ENCODE measurements around the gene PSMD12. TPM values are rescaled to one million over a fixed set of nuclear protein-coding genes. Genes with fewer than 3 reads are reported as not detected.

The PSMD12 gene
- total RNA-seq, 1 experiment from 2014 or later, result 90.5 TPM

DNA sequence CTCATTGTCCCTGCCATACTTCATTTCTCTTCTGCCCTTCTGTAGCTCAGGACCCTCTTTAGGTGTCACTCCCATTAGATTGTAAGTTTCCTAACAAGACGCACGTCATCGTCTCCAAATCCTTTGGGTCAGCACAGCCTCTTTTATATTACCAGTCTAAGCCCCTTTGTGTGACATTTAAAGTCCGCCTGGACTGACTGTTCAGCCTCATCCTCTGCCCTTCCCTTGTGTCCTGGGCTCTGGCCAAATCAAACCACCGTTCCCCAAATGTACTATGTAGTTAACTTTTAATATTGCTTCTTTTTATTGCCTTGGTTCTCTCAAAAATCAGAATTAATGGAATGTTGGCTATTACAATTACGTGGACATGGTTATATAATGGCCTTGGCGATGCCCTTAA, 48.9 kb upstream of the PSMD12 start:
- no peak overlapping the region for H3K9ac ChIP-seq (ENCODE audit: extremely low read depth, insufficient read length, low read length)

More for the DNA sequence above, 48.9 kb upstream of the PSMD12 start:
- Histone ChIP-seq H3K23me2 (ENCODE audit: insufficient read length, low read depth, low read length, poor library complexity, severe bottlenecking) (no peaks in the 10 kb centered on the region), H4K8ac (replicated peaks; ENCODE audit: insufficient read length, low read depth, low read length) (no peak overlapping the region), H4K20me1 (ENCODE audit: control insufficient read depth, insufficient read depth, insufficient read length) (no peaks in the 10 kb centered on the region), H3K79me1 (ENCODE audit: insufficient read depth, low read depth, low read length, poor library complexity, severe bottlenecking) (peaks cover 17% of the 10 kb centered on the region), H2BK15ac (ENCODE audit: low read depth, low read length) (no peak overlapping the region), H3K14ac (ENCODE audit: insufficient read depth, low read length) (no peak overlapping the region), H3K4me2 (ENCODE audit: insufficient read depth, insufficient read length, low read length) (no peak overlapping the region), H3K27me3 (ENCODE audit: insufficient read depth, low read length) (no peaks in the 10 kb centered on the region), H4K91ac (ENCODE audit: insufficient read length, low read depth, low read length) (no peak overlapping the region), H2BK12ac (ENCODE audit: insufficient read length, low read depth, low read length) (no peak overlapping the region), H2BK120ac (ENCODE audit: low read depth, low read length, poor library complexity, severe bottlenecking) (no peak overlapping the region), H3K4ac (ENCODE audit: low read depth, low read length) (no peak overlapping the region), H3K23ac (ENCODE audit: insufficient read length, low read depth, low read length) (no peak overlapping the region), H3K56ac (ENCODE audit: insufficient read length, low read depth, low read length) (no peak overlapping the region), H3K9me3 (ENCODE audit: control insufficient read depth, low read depth, low read length) (no peaks in the 10 kb centered on the region), H3K27ac (ENCODE audit: insufficient read length, low read depth, low read length) (no peak overlapping the region), H2BK5ac (ENCODE audit: insufficient read length, low read length) (no peak overlapping the region), H2AFZ (ENCODE audit: low read length) (no peak overlapping the region), H3K18ac (ENCODE audit: insufficient read length, low read depth, low read length) (no peak overlapping the region), H4K5ac (ENCODE audit: insufficient read length, low read depth, low read length) (no peak overlapping the region), H3K4me1 (ENCODE audit: insufficient read depth, low read length) (no peaks in the 10 kb centered on the region), H3T11ph (ENCODE audit: low read length) (no peak overlapping the region), H3K79me2 (ENCODE audit: insufficient read depth, low read length) (peaks cover 6% of the 10 kb centered on the region; the same call in 1 of the 2 replicates), H2AK5ac (ENCODE audit: insufficient read length, low read length) (no peak overlapping the region), H2BK20ac (ENCODE audit: low read depth, low read length, poor library complexity, severe bottlenecking) (no peak overlapping the region)
- peaks cover 2 to 10% of the 10 kb centered on the region in 2 experiments; a peak in 2 of 5 replicates for H3K9me3 Mint-ChIP-seq
- H3K27me3 Mint-ChIP-seq (ENCODE audit: low read depth), result no peaks in the 10 kb centered on the region
- no CpG with 5 or more reads among the region's 7 CpGs for WGBS (ENCODE audit: extremely low coverage, insufficient read length, low lambda C conversion rate)
- no peak for DNase-seq
- H3K36me3 Mint-ChIP-seq (ENCODE audit: insufficient read depth in 1 of 3, low read depth in 3 of 3), result peaks cover 5 to 16% (median 10%) of the 10 kb centered on the region in 3 experiments; a peak in 6 of 7 replicates
- TF ChIP-seq, protein P1, sequence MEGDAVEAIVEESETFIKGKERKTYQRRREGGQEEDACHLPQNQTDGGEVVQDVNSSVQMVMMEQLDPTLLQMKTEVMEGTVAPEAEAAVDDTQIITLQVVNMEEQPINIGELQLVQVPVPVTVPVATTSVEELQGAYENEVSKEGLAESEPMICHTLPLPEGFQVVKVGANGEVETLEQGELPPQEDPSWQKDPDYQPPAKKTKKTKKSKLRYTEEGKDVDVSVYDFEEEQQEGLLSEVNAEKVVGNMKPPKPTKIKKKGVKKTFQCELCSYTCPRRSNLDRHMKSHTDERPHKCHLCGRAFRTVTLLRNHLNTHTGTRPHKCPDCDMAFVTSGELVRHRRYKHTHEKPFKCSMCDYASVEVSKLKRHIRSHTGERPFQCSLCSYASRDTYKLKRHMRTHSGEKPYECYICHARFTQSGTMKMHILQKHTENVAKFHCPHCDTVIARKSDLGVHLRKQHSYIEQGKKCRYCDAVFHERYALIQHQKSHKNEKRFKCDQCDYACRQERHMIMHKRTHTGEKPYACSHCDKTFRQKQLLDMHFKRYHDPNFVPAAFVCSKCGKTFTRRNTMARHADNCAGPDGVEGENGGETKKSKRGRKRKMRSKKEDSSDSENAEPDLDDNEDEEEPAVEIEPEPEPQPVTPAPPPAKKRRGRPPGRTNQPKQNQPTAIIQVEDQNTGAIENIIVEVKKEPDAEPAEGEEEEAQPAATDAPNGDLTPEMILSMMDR (conservative IDR thresholded peaks at IDR 0.05), result no peak
- H3K27ac Mint-ChIP-seq, result peak overlapping the region in 1 of 3 experiments; percentile 0; a peak in 3 of 7 replicates
- H3K4me1 Mint-ChIP-seq, result peaks cover 4 to 11% of the 10 kb centered on the region in 2 experiments; a peak in 2 of 4 replicates
- no peak overlapping the region for H3K4me3 Mint-ChIP-seq

Measured in H9 (cell line).